ENCODE measurements around the gene DHX36.

The DHX36 gene

DNA sequence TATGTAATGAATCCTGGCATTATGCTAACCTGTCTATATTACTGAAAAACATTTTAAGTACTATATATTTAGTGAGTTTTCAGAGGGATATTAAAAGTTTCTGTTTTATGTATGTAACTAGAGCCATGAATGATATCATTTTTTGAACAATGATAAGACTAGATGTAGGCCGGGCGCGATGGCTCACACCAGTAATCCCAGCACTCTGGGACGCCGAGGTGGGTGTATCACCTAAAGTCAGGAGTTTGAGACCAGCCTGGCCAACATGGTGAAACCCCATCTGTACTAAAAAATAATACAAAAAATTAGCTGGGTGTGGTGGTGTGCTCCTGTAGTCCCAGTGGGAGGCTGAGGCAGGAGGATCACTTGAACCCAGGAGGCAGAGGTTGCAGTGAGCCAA is 34.1 kb downstream of the DHX36 start:
- DNase-seq (ENCODE audit: low read depth): no peak

DNA sequence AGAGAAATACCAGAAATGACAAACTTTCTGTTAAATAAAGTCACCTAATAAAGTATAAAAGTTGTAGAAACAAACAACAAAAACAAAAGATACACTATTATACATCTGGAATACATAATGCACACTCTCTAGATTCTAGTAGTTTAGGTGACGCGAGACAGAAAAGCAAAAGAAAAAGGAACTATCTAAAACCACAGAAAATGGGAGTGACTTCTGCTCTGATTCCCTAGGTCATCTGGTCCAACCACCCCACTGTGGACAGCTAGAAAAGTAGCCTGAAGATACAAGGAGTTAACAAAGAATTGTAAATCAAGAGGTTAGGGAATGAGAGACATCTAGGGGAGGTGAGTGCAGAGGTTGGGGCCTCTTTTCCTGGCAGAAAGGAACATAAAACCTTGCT is 39.1 kb downstream of the DHX36 start:
- DNase-seq (ENCODE audit: low read depth): no peak

DNA sequence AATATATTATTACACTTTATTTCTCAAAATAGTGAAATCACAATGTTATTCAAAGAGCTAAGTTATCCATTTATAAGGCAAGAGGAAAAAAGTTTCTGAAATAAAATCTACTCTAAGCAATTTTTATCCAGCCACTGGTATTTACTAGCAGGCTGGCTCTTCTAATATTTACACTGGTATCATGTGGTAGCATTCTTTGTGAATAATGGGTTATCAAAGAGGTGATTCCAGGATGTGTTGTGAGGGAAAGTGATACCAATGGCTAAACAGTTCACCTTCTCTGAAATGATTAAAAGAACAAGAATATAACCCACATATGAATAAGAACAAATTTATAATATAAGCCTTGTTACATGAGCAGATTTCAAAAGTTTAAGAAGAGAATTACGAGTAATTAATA is 44.1 kb downstream of the DHX36 start:
- no peak for DNase-seq (ENCODE audit: low read depth)

DNA sequence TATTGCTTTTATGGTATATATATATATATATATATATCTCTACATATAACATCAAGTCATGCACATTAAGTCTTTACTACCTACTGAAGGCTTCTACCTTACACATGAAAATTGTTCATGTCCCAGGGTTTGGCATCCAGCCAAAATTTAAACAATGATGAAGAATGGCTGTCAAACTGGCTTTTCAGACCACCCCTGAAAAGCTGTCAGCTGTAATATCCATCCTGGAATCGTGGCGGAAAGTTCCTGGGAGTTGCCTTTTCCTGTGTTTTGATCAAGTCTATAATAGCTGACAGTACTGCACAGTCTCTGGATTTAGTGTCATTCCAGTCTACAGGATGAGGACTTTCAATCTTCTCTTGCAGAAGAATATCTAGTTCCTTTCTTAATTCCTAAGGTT is 48.3 kb downstream of the DHX36 start:
- no peak for DNase-seq (ENCODE audit: low read depth)

DNA sequence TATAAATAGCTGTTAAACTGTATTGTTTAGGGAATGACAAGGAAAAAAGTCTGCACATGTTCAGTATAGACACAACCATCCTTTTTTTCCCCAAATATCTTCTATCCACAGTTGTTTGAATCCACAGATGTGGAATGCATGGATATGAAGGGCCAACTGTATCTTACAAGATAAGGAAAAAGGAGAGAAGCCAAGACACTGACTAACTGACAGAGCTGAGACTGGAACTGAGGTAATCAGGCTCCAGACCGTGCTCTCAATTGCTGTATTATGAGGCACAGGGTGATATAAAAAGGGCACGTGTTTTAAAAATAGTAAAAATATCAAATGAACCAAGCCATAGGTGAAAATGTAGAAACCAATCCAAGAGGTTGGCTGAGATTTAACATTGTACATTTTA is 49.0 kb downstream of the DHX36 start:
- DNase-seq (ENCODE audit: low read depth): no peak

DNA sequence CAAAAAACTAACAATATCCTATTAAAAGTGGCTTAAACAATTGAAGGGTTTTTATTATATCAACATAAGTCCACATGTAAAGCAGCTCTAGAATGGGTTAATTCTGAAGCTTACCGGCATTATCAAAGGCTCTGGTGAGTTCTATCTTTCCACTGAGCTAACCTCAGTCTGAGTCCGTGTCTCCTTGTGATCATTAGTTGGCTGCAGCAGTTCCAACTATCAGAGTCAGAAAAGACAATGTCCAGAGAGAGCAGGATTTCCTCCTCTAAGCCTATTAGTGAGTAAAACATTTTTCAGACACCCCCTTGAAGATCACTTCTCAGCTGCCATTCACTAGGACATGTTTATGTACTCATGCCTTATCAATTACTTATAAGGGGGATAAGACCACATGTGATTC is 49.9 kb downstream of the DHX36 start:
- no peak for DNase-seq (ENCODE audit: low read depth)

DNA sequence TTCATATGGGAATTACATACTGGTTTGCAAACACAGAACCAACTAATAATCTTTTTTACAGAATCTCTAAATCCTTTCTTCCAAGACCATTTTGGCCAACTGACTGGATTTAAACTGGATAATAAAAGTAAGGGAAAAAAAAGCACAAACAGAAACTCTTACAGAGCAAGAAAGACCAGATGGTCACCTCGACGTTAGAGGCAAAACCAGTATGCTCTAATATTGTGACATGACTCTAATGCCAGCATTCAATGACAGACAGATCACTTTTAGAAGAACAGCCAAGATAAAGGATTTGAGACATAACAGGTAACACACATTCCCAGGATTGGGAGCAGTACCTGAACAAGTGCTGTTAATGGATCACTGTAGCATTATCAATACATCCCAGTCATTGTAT is 50.9 kb downstream of the DHX36 start:
- DNase-seq (ENCODE audit: low read depth): no peak

DNA sequence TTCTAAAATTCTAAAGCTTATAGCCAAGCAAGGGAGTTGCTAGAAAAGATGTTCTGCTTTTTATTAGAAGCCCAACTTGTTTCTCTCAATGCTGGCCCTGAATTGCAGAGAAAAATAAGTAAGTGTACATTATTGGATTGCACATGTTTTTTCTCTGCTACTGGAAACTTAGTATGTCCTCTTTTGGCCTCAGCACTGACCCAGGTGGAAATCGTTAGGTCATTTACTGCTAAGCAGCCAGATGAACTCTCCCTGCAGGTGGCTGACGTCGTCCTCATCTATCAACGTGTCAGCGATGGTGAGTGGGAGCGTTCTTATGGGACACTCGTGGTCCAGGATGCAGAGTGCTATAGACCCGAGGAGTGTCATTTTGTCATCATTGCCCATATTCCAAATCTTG is 69.8 kb downstream of the DHX36 start:
- DNase-seq (ENCODE audit: low read depth): no peak

DNA sequence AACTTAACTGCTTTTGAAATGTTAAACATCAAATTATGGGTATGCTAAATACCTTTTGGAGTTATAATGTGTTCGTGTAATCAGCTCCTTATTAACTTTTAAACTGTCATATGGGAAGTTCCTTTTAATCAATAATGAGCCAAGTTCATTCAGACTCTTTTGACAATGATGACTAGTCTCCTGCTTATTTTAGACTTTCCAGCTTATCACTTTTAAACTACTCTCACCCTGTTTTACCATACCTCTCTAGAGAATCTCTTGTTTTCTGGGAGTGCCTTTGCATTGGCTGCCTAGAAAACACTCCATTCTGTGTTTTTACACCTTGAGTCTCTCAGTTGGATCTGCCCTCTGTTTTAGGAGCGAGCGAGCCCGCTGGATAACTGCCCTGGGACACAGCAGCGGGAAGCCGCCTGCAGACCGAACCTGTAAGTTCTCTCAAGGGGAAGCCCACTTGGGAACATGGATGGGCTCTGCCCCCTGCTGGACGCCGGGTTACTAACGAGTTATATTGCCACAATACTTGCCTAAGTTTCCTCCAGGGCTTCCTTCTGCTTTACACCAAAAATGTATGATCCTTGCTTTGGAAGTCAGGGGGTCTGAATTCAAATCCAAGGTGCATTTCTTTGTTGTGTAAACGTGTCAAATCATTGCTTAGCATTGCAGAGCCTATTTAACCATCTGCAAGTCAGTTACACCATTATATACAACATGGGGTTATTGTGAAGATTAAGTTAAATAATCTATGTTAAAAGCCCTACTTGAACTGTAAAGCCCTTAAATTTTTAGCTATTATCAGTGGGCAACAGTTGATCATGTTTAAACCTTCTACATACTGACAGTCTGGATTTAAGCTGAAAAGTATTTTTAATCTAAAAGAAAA is 71.3 kb downstream of the DHX36 start:
- DNase-seq (ENCODE audit: low read depth): peak; percentile 62

DNA sequence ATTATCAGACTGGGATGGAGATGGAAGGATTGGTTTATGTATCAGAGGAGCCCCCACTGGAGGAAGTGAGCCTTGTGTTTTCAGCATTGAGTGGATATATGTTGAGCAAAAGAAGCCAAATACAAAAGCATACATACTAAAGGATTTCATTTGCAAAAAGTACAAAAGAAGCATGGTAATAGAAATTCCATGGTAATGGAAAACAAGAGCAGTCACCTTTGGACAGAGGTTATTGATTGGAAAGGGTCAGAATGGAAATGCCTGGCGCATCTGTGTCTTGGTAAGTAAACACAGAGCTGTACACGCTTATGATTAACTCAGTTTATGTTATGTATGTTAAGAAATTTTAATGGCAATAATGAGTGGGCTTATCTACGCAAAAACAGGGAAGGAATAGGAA is 72.7 kb downstream of the DHX36 start:
- DNase-seq (ENCODE audit: low read depth): no peak

DNA sequence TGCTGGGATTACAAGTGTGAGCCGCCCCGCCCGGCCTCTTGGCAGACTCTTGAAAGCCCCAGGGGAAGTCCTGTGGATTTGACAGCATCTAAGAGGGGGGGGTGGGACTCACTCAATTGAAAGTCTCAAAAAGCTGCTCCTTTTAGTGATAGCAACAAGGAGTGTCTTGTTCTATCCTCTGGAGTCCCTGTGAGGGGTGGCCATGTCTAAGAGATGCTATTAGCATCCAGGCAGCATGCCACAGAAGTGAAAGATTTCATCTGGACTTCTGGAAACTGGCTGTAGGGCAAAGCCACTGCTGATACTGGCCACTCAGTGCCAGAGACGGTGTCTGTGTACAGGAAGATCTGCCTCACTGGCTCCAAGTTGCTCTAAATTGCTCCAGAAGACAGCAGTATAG is 74.0 kb downstream of the DHX36 start:
- no peak for DNase-seq (ENCODE audit: low read depth)

DNA sequence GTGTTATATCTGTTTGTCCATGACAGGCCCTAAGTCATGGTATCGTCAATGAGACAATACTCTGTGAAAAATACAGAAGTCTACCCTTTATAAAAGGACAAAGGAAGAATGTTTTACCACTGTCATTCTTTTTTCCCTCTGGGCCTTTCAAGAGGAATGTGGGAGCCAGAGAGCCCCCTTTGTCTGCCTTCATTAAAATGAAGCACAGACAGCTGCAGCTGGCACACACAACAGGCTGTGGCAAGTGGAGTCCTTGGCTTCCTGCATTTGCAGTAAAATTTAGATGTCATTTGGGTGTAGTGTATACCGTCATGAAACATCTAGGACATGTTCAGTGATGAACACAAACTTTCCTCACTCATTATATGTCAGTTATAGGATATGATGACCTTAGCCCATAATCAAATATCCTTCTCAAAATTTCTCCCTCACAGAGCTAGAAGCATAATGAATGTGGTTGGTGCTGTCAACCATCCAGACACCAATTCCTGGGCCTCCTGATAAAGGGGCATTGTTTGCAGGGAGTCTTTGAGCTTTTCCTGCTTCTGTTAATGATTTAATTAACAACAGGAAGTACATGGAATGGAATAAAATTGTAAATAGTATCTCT is 76.4 kb downstream of the DHX36 start:
- DNase-seq (ENCODE audit: low read depth): no peak

DNA sequence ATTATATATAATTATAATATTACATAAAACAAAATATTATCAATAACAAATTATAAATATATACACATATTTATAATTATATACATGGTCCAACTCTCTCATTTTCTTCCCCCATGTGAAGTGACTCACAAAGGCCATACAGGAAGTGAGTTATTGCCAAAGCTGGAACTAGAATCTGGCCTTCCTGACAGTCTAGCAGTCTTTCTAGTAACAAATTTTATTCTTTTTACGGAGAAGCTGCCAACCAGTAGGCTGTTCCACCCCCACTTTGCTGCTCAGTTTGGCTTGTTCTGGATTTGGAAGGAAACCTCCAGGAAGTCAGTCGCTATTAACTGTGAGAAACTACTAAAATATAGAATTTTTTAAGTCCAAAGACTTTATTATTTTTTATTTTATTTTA is 79.6 kb downstream of the DHX36 start:
- DNase-seq (ENCODE audit: low read depth): no peak

DNA sequence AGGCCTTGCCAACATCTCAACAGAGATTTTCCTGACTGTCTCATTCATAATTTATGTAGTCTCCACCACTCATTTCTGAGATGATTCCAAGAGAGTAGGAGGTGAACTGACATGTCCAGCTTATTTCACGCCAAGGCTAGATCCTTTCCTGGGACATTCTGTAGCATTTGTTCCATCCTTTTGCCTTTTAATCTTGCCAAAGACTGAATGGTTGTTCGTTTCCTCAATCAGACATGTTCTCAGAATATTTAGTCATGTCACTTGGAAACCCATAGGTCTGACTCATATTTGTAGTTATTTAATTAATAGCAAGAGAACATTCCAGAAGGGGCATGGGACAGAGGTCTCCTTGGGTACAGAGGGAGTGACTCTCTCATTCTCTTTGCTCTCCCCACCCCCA is 80.9 kb downstream of the DHX36 start:
- DNase-seq (ENCODE audit: low read depth): no peak

DNA sequence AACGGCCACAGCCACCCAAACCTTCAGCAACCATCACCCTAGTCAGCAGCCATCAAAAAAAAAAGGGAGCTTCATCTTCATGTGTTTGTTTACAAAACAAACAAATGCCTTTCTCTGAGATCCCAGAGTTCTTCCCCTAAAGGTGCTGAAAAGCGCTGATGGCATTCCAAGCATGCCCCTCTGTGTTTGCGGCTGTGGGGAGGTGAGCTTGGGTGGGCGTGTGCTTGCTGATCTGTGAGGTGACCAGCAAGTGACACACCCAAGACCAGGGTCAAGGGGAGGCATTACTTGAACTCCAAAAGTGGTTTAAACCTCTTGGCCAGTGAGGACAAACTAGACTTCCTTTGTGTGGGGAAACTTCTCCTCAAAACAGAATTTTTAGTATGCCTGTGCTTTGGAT is 81.5 kb downstream of the DHX36 start:
- no peak for DNase-seq (ENCODE audit: low read depth)

DNA sequence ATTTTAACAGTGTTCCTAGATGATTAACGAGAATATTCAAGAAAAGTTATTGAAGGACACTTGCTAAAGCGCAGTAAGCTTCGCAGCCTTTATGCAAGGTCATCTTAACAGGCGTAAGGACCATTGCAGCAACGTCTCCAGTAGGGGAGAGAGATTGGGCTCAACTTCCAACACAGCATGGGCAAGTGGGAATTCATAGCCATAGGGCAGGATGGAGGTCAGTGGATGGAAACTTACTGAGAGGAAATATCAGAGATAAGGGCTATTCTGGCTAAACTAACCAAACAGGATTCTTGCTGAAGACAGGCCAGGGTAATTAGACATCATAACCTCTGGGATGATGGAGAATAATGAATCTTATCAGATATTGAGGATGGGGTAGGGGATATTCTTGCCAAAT is 82.8 kb downstream of the DHX36 start:
- no peak for DNase-seq (ENCODE audit: low read depth)

DNA sequence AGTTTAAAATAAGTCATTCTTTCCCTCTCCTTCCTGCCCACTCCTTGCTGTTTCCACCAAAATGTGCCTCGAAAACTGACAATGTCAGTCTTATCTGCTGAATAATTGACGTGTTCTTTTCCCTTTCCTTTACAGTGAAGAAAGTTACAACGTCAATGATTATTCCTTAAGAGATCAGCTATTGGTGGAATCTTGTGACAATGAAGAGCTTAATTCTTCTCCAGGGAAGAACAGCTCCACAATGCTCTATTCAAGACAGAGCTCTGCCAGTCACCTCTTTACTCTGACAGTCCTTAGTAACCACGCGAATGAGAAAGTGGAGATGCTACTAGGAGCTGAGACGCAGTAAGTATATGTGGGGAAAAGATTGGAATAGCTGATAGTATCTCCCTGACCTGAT is 84.1 kb downstream of the DHX36 start:
- no peak for DNase-seq (ENCODE audit: low read depth)

DNA sequence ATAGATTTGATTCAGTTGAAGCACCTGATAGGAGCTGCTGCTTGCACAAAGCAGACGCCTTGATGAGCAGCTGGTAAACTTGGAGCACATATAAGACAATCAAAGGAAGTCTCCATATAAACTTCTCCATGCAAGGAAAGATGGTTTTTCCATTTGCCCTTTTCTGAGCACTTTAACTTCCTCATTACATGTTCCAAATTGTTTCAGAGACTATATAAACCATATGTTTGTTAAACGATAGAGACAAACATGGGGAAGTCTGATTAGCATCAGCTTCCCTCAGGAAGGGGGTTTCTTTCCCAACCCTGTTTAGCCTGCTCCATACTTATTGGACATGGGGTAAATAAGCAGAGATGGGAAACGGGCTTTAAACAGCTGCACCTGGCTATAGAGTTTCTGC is 88.0 kb downstream of the DHX36 start:
- no peak for DNase-seq (ENCODE audit: low read depth)

DNA sequence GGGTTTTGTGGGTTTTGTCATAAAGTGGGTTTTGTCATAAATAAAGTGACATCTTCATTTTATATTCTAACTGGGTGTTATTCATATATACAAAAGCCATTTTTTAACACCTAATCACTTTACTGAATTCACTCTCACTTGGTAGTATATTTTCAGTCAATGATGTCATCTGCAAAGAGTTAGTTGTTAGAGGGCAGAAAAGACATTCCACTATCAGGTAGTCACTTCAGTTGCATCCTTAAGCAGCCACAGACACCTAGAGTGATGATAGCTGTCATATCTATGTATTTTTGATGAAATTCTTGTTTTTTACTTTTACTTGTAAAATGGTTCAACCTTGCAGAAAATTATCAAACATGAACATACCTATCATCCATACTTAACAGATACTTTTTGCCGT is 89.0 kb downstream of the DHX36 start:
- no peak for DNase-seq (ENCODE audit: low read depth)

DNA sequence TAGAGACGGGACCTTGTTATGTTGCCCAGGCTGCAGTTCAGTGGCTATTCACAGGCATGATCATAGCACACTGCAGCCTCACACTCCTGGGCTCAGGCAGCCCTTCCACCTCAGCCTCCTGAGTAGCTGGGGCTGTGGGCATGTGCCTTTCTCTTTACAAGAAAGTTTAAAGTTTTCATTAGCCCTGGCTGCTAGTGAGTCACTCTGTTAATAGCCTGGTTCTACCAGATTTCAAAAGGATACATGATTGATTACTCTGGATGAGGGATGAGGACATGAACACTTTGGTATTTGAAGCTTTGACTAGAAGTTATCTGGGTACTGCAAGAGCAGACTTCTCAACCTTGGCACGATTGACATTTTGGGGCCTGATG is 95.1 kb downstream of the DHX36 start:
- DNase-seq (ENCODE audit: low read depth): no peak

DNA sequence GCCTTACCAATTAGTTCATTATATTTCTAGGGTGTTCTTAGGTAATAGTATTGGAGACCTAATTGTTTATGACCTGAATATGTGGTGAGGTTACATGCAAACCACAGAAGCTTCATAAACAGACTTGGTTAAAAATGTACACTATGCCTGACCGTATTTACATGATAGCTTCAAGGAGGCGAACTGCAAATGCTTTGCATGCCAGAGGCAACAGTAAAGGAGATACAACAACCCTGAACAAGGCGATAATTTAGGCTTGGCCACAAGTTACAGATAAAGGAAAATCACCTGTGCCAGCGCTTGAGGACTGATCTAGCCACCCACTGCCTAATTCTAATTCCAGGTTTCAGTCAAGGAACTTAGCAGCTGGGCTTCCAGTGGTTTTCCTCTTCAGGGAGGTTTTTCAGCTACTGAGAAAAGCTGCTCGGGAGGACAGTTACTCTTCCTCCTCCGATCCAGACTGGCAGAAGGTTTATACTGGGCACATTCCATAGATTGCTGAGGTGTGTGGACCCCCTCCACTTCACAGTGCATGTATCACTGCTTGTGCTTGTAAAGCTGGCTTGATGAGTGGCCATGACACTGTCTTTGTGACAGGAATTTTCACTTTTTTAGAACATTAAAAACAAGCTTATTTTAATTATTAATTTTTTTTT is 95.6 kb downstream of the DHX36 start:
- DNase-seq (ENCODE audit: low read depth): no peak

DNA sequence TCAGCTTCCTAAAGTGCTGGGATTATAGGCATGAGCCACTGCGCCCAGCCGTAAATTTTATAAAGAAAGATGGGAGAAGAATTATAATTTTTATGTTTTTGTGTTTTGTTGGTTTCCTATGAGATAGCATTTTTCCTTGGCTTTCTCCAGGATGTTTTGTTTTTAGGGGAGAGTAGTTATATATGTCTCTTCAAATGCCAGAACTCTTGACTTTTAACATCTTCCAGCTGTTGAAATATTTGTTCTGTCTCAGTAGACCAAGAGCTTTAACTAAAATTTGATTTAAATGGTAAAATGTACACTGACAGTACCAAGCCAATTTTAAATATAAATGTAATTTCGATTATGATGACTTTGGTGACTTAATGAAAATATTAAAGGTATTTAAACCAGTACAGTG is 96.8 kb downstream of the DHX36 start:
- DNase-seq (ENCODE audit: low read depth): no peak

DNA sequence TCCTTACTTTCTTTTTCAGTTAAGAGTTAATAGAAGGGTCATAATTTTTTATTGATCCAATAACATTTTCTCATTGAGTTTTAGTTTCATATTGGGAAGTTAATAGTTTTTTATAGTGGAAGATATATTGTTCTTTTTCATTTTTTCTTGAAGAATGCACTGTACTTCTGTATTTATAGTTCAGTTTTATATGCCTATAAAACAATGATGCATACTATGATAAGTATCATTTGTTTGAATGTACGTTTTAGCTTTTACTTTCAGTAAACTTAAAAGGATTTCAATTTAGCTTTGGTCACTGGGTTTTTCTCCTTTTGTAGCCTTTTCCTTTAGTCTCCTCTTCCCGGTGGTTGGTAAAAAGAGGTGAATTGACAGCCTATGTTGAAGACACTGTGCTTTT is 98.8 kb downstream of the DHX36 start:
- DNase-seq (ENCODE audit: low read depth): no peak

DNA sequence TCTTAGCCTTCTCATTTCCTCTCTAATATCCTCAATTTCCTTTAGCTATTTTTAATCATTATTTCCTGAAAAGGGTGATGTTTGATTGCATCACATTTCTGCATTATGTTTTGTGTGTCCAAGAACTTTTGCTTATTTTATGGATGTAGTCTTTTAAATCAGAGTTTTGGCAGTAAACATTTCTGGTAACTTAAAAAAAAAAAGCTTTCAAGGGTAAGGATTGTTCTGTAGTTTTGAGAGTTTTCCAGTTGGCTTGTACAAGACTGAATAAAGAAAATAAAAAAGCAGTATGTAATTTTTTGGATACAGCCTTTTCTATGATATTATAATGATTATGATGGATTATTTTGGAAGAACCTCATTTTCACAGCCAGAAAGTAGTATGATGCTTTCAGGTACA is 99.4 kb downstream of the DHX36 start:
- no peak for DNase-seq (ENCODE audit: low read depth)
